RPMI7951 (cell line): ENCODE data around the gene ALKAL2. TPM values are rescaled to one million over a fixed set of nuclear protein-coding genes. Genes with fewer than 3 reads are reported as not detected.

Experiments used
- DNase-seq: peaks from one replicate; pipeline ENCODE4 v3.0.0-alpha.2; 2012; ENCODE audit warnings: low read depth
- total RNA-seq: library from RNA; depleted of rRNA; stranded (reverse); fragments of >200 nt; shearing (Covaris generic); gene quantifications from 2 replicates; pipeline ENCODE4 v1.2.3, GENCODE V29; 2014

The ALKAL2 gene
- total RNA-seq, 1 experiment from 2014 or later = not detected

DNA sequence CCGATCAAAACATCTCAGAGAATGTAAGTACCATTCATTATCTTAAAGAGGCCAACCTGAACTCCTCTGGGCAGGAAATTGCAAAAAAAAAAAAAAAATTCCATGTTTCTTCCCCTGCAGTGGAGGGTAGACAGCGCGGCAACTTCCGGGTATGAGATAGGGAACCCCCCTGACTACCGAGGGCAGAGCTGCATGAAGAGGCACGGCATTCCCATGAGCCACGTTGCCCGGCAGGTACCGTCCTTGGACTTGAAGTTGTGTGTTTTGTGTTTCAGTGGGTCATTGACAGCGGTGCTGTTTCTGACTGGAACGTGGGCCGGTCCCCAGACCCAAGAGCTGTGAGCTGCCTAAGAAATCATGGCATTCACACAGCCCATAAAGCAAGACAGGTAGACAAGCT is 16.0 kb downstream of the ALKAL2 start:
- DNase-seq = no peak

GRCh38 chr2:270861-271260 is 17.0 kb downstream of the ALKAL2 start:
- DNase-seq = no peak

GRCh38 chr2:269356-270030 is 18.4 kb downstream of the ALKAL2 start:
- DNase-seq = no peak

DNA sequence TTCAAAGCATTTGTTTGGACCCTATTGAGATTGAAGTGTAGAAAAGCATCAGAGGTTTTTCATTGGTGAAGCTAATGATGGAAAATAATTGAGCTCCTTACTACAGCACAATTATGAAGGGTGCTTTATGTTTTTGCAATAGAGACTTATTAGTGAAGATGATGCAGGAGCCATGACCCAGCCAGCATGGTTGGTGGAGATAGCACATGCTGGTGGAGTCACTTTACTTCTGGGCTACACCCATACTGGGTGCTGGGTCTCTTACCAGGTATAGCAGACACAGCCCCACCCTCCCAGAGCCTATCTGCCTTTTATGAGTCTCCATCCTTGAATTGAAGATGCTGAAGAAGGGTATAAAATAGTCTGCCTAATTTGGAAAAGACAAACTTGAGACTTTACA is 19.6 kb downstream of the ALKAL2 start:
- no peak for DNase-seq

GRCh38 chr2:264493-265468 is 23.1 kb downstream of the ALKAL2 start, which contains the start of gene ACP1:
Gene ACP1 (plus strand): TSS chr2:264947. CDS start chr2:264965, 18 bp downstream.
- DNase-seq = peak; percentile 89

DNA sequence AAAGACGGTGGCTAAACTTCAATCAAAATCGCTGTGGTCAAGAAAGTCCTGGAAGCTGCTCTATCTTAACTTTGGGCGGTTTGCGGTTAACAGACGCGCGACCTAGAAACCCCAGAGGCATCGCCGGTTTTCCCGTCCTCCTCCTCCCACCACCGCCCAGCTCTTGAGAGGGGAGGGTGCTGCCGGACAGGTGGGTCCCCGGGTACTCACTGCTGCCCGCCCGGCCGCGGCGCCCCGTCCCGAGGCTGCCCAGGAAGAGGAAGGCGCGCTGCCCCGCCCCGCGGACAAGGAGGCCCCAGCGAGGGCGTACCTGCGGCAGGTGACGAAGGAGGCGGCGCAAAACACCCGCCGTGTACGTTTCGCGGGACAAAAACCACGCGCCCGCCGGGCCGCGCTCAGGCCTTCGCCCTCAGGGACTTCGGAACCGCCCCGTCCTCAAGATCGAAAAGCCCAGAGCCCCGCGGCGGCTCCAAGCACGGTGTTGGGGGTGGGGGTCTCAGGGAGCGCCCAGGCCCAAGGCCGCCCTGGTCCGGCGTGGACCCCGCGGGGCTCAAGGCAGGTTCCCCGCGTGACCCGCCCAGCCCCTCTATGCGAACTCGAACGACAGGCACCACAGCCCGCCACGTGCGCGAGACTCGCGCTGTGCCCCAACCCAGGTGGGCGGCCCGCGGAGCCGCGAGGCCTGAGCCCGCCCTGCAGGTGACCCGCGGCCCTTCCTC is 24.0 kb downstream of the ALKAL2 start, which contains the start of gene SH3YL1:
TSS of gene SH3YL1 (minus strand) at position 259 of the 719 bp plus-strand sequence. CDS start at position 211, 48 bp downstream.
- DNase-seq = peak; percentile 21

DNA sequence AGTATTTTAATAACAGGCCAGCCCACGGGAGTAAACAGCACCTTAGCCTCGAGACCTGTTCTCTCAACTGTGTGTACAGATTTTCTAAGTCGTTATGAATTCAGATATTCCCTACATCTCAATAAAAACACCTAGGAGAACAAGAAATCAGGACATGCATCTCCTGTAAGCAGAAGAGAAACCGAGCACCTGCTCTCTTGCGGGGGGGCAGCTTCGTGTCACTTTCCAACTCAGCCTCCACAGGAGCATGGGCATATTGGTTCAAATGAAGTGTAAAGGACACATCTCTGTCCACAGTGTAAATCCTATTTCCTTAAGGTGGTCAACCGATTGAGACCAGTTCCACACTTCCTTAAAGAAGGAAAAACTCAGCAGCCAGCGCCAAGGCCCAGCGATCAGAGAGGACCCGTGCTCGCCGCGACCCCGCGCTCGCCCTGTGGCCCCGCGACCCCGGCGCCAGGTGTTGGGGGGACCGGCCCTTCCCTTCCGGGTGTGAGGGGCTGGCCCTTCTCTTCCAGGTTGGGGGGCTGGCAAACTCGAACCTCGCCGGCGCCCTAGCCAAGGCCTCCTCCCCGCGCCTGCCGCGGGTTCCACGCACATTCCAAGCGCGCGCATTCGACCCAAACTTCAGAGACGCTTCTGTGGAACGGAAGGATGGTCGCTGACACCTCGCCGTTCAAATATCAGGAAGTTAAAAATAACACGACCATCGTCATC is 24.7 kb downstream of the ALKAL2 start:
- no peak for DNase-seq

DNA sequence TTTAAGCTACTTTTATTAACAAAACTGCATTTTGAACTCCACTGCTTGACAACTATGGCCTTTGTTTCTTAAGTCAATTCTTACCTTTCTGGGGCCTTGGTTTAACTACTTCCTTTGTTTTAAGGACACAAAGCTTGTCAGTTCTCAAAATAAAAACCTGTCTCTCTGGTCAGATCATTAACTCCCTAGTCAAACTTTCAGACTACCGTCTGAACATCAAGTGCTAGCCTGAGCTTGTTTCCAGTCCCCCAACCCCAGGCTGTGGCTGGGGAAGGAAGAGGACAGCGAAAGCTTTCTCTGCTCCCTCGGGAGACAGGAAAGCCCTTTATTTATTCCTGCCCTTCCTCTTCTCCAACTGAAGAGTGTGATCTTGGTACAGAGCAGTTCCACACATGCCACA is 25.8 kb downstream of the ALKAL2 start:
- DNase-seq = no peak

DNA sequence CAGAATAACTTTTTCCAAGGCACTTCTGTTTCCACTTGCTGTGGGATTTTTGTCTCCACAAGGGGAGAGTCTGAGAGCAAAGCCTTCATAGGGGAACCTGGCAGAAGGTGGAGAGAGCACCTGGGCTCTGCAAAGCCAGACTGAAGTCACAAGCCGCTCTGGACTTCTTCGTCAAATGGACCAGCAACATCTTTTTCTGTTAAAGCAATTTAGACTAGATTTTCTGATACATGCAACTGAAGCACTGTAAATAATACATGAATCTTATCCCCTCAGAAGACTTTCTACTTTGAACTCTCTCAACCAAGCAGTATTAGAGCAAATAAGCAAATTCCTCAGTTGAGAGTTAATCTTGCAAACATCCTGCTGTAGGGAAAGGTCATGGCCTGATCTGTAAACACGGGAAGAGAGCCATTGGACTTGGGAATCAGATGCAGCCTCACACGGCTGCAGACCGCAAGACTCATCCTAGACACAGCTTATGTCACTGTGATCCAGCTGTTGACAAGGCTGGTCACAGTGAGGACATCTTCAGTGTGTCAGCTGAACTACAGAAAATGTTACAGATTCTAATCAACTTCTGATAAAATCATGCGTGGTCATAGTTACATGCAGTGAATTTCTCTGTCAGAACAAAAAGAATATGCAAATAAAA is 27.3 kb downstream of the ALKAL2 start:
- no peak for DNase-seq

DNA sequence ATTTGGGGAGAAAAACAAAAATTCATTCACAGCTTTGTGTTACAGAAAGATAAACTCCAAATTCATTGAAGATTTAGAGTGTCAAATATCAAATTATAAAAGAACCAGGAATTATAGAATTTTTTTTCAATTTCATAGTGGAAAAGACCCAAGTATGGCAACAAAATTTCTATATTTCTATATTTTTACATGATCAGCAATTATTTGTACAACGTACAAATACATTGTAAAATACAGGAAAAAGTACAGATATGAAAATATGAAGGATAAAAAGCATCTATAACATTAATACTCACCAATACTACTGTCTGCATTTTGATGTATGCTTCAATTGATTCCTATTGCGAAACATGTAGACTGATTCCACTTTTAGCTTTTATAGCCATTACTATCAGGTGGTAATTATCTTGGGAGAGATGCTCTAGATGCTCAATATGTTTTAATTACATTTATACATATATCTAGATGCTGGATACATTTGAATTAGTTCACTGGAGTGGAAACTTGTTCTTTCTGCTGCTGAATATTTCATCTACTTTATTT is 28.0 kb downstream of the ALKAL2 start:
- no peak for DNase-seq

GRCh38 chr2:258933-259332 is 29.0 kb downstream of the ALKAL2 start:
- DNase-seq = no peak

DNA sequence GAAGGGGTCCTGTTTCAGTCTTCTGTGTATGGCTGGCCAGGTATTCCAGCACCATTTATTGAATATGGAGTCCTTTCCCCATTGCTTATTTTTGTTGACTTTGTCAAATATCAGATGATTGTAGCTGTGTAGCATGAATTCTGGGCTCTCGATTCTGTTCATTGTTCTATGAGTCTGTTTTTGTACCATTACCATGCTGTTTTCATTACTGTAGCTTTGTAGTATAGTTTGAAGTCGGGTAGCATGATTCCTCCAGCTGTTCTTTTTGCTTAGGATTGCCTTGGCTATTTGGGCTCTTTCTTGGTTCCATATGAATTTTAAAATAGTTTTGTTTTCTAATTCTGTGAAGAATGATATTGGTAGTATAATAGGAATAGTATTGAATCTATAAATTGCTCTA is 30.0 kb downstream of the ALKAL2 start:
- no peak for DNase-seq

DNA sequence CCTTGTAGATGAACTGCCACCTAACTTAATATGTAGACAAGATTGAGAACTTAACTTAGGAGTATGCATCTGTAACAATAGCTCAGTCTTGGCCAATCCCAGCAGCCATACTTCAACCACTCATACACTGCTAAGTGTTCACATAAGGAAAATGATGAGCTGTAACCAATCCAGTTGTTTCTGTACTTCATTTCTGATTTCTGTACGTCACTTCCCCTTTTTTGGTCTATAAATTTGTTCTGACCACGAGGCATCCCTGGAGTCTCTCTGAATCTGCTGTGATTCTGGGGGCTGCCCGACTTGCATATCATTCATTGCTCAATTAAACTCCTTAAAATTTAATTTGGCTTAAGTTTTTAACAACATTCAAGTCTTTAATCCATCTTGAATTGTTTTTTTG is 30.5 kb downstream of the ALKAL2 start:
- no peak for DNase-seq

DNA sequence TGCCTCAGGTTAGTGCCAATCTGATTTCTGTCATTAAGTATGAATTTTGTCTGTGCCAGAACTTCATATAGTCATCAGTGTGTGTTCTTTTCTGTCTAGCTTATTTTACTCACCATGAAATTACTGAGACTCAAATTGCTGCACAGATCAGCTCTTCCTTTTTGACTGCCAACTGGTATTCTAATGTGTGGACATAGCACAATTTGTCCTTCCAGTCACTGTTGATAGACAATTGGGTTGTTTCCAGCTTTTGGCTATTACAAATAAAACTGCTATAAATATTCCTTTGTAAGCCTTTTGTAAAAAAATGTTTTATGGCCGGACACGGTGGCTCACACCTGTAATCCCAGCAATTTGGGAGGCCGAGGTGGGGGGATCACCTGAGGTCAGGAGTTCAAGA is 31.8 kb downstream of the ALKAL2 start:
- DNase-seq = no peak

DNA sequence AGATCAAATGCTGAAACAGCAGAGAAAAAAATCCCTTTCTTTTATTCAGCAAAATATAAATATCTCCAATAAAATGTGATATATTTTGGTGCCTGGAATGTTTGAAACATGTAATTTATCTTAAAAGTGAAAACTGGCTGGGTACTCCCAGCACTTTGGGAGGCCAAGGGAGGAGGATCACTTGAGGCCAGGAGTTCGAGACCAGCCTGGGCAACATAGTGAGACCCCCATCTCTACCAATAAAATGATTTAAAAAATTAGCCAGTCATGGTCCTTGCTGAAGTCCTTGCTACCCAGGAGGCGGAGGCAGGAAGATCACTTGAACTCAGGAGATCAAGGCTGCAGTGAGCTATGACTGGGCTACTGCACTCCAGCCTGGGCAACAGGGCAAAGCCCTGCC is 32.7 kb downstream of the ALKAL2 start:
- no peak for DNase-seq

DNA sequence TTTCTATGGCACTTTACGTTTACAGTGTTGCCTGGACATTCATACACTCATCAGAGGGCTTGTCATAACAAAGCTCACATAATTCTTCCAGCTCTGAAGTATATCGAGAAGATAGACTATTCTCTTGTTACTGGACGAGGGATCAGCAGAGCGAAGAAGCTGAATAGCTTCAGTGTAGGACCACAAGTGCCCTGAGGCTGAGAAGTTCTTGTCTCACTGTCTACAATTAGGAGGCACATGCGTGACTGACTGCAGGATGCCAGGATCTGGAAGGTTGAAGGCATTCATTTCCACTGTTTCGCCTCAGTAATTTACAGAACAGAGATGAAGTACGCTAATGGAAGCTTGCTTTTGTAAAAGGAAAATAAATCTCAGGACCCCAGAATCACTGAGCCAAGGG is 33.6 kb downstream of the ALKAL2 start:
- peak; percentile 71 for DNase-seq

DNA sequence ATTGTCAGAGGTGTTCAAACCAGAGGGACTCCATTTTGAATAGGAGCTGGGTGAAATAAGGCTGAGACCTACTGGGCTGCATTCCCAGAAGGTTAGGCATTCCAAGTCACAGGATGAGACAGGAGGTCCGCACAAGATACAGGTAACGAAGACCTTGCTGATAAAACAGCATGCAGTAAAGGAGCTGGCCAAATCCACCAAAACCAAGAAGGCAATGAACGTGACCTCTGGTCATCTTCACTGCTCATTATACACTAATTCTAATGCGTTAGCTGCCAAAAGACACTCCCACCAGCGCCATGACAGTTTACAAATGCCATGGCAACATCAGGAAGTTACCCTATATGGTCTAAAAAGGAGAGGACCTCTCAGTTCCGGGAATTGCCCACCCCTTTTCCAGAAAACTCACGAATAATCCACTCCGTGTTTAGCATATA is 34.7 kb downstream of the ALKAL2 start:
- DNase-seq = no peak

DNA sequence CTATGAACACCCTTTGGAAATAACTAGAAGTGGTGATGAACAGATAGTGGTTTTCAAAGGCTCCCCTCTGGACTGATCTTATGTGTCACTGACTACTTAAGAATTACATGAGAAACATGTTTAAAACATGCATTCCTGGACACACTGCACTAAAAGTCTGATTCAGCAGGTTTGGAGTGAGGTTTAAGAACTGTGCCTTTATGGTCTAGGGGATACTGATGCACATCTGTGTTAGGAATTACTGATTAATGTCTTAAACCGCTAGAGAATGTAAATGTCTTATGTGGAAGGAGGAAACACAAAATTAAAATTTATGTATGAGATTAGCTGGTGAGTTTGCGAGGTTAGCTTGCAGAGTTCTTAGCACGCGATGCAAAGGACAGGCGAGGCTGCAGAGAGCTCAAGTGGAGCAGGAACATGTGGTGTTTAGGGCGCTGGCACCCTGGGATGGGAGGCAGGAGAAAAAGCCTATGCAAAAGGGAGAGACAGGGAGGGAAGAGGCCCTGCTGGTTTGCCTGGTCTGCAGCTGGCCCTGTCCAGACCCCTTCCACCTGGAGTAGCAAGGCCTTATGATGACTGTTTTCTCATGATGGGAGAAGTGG is 35.8 kb downstream of the ALKAL2 start:
- no peak for DNase-seq

DNA sequence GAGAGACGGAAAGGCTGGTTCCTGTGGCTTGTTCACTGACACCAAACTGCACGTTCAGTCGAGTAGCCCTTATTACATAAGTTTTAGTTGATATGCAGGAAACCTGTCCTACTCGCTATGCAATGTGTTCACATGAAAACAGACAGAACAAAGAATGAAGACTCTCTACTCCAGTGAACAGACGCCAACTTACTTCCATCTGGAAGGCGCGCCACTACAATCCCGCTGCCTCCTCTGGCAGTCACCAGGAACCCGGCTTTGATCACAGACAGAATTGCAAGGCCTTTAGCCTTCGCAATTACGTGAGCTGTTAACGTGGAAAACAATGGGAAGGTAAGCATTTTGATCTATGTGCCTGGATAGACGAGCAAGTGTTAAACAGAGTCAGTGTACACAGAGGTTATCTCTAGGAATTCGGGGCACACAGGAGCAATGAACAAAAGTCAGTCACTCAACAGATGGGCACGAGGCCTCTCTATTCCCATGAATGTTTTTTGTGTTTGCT is 38.3 kb downstream of the ALKAL2 start:
- DNase-seq = no peak

GRCh38 chr2:248724-249123 is 39.2 kb downstream of the ALKAL2 start:
- no peak for DNase-seq
